ENCODE results near the gene PTPN5. TPM values are rescaled to one million over a fixed set of nuclear protein-coding genes. Genes with fewer than 3 reads are reported as not detected.

PTPN5 gene
- total RNA-seq, 6 experiments from 2014 or later, result not detected

DNA sequence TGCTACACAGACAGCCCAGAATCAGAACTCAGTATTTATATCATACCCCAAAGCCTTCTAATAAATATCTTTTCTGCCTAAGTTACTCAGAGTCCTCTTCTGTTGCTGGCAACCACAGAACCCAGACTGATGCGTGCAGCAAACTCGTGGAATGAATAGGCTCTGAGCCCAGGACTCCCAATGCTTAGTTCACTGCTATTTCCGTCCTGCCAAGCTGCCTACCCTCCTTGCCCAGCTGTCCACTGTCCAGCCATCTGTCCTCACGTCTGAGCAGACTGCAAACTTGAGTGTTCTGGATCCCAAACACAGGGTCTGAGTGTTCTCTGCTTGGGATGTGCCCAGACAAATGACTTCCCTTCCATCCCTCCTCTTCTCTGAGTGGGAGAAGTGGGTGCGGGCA, 19.4 kb downstream of the PTPN5 start:
- H3K4me1 Mint-ChIP-seq (ENCODE audit: low read depth), result peaks cover 27% of the 10 kb centered on the region
- H3K36me3 Mint-ChIP-seq (ENCODE audit: low read depth), result no peaks in the 10 kb centered on the region
- peaks cover 3% of the 10 kb centered on the region; the same call in 1 of the 2 replicates for H3K9me3 Mint-ChIP-seq
- H3K27ac Mint-ChIP-seq, result no peak overlapping the region
- no peak overlapping the region for H3K4me3 Mint-ChIP-seq
- TF ChIP-seq, protein P1, sequence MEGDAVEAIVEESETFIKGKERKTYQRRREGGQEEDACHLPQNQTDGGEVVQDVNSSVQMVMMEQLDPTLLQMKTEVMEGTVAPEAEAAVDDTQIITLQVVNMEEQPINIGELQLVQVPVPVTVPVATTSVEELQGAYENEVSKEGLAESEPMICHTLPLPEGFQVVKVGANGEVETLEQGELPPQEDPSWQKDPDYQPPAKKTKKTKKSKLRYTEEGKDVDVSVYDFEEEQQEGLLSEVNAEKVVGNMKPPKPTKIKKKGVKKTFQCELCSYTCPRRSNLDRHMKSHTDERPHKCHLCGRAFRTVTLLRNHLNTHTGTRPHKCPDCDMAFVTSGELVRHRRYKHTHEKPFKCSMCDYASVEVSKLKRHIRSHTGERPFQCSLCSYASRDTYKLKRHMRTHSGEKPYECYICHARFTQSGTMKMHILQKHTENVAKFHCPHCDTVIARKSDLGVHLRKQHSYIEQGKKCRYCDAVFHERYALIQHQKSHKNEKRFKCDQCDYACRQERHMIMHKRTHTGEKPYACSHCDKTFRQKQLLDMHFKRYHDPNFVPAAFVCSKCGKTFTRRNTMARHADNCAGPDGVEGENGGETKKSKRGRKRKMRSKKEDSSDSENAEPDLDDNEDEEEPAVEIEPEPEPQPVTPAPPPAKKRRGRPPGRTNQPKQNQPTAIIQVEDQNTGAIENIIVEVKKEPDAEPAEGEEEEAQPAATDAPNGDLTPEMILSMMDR (IDR thresholded peaks at IDR 0.05), result no peak
- H3K27me3 Mint-ChIP-seq (ENCODE audit: insufficient read depth), result peaks cover 20% of the 10 kb centered on the region
- DNase-seq, result peak; percentile 21

DNA sequence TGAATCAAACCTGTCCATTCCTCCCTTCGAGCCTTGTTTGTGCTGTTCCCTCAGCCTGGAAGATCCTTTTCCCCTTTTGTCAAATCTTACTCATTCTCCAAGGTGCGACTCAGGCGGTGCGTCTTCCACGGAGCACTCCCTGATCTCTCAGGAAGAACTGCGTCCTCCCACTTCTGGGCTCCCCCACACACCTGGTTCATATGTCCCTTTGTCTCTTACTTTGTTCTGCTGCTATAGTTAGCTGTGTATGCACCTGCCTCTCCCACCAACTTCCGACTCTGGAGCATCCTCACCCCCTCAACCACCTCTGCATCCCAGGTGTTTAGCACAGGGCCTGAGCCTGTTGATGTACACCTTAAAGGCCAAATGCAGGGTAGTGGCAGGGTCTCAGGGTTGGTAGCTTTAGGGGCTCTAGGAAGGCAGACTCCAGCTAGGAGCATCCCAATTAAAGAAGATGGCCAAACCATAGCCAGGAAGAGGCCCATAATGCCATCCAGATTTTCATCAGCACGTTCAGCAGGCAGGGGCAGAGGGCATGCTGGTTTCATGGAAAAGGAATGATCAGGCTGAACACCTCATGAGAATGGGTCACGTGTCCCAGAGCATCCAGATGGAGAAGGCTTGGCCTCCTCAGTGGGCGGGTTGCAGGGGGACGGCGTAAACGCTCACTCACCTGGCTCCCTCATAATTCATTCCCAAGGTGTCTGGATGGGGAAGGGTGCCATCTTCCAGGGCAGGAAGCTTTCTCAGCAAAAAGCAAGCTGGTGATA, 20.1 kb downstream of the PTPN5 start:
- DNase-seq, result no peak
- H3K9me3 Mint-ChIP-seq, result peaks cover 3% of the 10 kb centered on the region; the same call in 1 of the 2 replicates
- H3K36me3 Mint-ChIP-seq (ENCODE audit: low read depth), result no peaks in the 10 kb centered on the region
- peaks cover 27% of the 10 kb centered on the region for H3K4me1 Mint-ChIP-seq (ENCODE audit: low read depth)
- TF ChIP-seq, protein P1 (IDR thresholded peaks at IDR 0.05), result no peak
- H3K27ac Mint-ChIP-seq, result no peak overlapping the region
- H3K4me3 Mint-ChIP-seq, result no peak overlapping the region
- H3K27me3 Mint-ChIP-seq (ENCODE audit: insufficient read depth), result peaks cover 20% of the 10 kb centered on the region

DNA sequence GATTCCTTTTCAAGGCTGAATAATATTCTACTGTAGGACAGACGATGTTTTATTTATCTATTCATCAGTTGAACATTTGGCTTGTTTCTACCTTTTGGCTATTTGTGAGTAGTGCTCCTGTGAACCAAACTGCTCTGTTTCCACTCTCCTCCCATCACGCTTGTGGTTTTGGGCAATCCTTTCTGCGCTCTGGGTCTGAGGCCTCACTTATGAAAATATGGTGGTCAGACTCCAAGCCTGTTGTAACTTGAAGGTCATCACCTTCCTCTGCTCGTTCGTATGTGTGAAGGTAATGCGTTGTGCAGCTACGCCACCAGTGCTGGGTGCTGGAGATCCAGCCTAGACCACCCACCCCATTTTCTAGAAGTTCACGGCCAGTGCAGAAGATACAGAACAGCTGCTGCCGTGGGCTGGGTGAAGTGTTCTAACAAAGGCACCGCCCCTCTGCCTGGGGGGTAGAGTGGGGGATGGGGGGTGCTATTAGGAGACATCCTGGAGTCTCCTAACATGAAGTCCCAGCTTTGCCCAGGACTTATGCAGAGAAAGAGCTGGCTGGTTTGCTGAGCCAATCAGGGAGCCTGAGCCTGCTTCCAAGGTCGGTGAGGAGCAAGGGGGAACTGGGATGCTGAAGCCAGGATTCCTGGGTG, 21.0 kb downstream of the PTPN5 start:
- H3K4me3 Mint-ChIP-seq, result no peak overlapping the region
- DNase-seq, result no peak
- H3K27ac Mint-ChIP-seq, result no peak overlapping the region
- TF ChIP-seq, protein P1 (IDR thresholded peaks at IDR 0.05), result no peak
- peaks cover 3% of the 10 kb centered on the region; the same call in 1 of the 2 replicates for H3K9me3 Mint-ChIP-seq
- no peaks in the 10 kb centered on the region for H3K36me3 Mint-ChIP-seq (ENCODE audit: low read depth)
- H3K4me1 Mint-ChIP-seq (ENCODE audit: low read depth), result peaks cover 31% of the 10 kb centered on the region
- peaks cover 23% of the 10 kb centered on the region for H3K27me3 Mint-ChIP-seq (ENCODE audit: insufficient read depth)

DNA sequence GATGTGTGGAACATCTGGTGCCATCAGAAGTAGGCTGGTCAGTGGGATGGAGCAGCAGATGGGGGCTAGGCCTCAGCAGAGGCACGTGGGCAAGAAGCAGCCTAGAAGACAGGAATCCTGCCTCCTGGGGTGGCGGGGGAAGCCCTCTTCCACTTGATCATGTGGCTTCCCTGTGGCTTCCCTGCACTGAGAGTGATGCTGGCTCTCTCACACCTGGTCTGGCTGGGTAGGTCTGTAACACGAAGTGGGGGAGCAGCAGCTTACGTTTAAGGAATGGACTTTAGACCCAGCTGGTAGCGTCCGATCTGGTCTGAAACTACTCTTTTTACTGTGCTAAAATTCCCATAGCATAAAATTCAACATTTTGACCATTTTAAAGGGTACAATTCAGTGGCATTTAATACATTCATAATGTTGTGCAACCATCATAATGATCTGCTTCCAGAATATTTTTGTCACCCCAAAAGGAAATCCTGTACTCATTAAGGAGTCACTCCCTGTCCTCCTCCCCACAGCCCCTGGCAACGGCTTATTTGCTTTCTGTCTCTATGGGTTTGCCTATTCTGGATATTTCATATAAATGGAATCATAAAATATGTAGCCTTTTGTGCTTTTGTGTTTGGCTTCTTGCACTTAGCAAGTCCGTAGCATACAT, 21.7 kb downstream of the PTPN5 start:
- peaks cover 37% of the 10 kb centered on the region for H3K4me1 Mint-ChIP-seq (ENCODE audit: low read depth)
- H3K4me3 Mint-ChIP-seq, result no peak overlapping the region
- TF ChIP-seq, protein P1 (IDR thresholded peaks at IDR 0.05), result no peak
- no peak for DNase-seq
- no peaks in the 10 kb centered on the region for H3K36me3 Mint-ChIP-seq (ENCODE audit: low read depth)
- peaks cover 3% of the 10 kb centered on the region; the same call in 1 of the 2 replicates for H3K9me3 Mint-ChIP-seq
- H3K27ac Mint-ChIP-seq, result no peak overlapping the region
- peaks cover 24% of the 10 kb centered on the region for H3K27me3 Mint-ChIP-seq (ENCODE audit: insufficient read depth)

DNA sequence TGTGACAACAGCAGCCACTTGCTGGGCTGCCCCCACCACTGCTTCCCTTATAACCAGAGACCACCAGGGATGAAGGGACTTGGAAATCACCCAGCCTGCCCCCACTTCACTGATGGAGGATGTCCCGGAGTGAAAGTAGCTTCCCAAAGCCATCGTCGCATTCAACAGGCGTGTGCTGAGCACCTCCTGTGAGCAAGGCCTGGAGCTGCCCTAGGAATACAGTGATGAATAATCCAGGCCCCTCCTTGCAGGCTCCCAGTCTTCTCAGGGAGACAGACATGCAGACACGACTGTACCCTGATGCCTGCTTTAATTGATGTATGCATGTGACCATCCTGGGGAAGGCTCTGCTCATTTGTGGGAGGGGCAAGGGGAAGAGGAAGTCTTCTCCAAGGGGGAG, 22.6 kb downstream of the PTPN5 start:
- H3K4me3 Mint-ChIP-seq, result no peak overlapping the region
- no peaks in the 10 kb centered on the region for H3K36me3 Mint-ChIP-seq (ENCODE audit: low read depth)
- H3K27me3 Mint-ChIP-seq (ENCODE audit: insufficient read depth), result peaks cover 19% of the 10 kb centered on the region
- TF ChIP-seq, protein P1 (IDR thresholded peaks at IDR 0.05), result no peak
- DNase-seq, result no peak
- peaks cover 3% of the 10 kb centered on the region; the same call in 1 of the 2 replicates for H3K9me3 Mint-ChIP-seq
- peaks cover 43% of the 10 kb centered on the region for H3K4me1 Mint-ChIP-seq (ENCODE audit: low read depth)
- H3K27ac Mint-ChIP-seq, result no peak overlapping the region
